ENCODE results near the gene JAG1. TPM values are rescaled to one million over a fixed set of nuclear protein-coding genes. Genes with fewer than 3 reads are reported as not detected.

JAG1 gene
- total RNA-seq, 2 experiments from 2014 or later: 0.32 to 0.67 TPM

DNA sequence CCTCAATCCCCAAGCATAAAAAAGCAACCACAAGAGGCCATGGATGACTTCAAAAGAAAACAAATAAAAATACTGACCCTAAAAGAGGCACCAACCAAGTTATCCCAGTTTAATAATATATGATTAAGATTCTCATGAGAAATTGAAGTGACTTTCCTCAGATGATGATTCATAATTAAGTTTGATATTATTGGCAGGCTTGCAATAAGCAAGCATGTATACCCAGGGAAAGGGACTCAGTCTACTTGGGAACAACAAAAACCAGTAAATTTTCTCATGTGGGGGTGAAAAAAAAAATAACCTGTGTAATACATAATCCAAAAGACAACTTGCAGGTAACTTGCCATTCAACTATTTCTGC is 19.6 kb downstream of the JAG1 start:
- intact Hi-C loops (cut with micrococcal nuclease; ENCODE audit: unreplicated experiment): no loop called here
- H3K4me3 ChIP-seq (ENCODE audit: low read depth, low read length, poor library complexity, severe bottlenecking): no peak overlapping the region

GRCh38 chr20:10653599-10654249 is 20.1 kb downstream of the JAG1 start:
- H2AFZ ChIP-seq (ENCODE audit: low read length): no peak overlapping the region
- ChIA-PET POLR2A (no interaction called here), CTCF (ENCODE audit: unreplicated experiment) (no interaction called here)
- H3K4me2 ChIP-seq (ENCODE audit: low read length): no peak overlapping the region
- no TSS peak for BruUV-seq (replicated peaks)
- H3K4me3 ChIP-seq (ENCODE audit: low read depth, low read length, poor library complexity, severe bottlenecking): no peak overlapping the region
- no peaks in the 10 kb centered on the region for H3K36me3 ChIP-seq (ENCODE audit: insufficient read depth, low read length)
- H3K27ac ChIP-seq (ENCODE audit: low read depth, low read length, poor library complexity, severe bottlenecking): no peak overlapping the region
- H4K20me1 ChIP-seq (ENCODE audit: insufficient read depth, low read length): no peaks in the 10 kb centered on the region
- no peak for DNase-seq (ENCODE audit: low spot score)
- H3K4me1 ChIP-seq (ENCODE audit: insufficient read depth, low read length, poor library complexity, severe bottlenecking): no peaks in the 10 kb centered on the region
- H3K79me2 ChIP-seq (ENCODE audit: insufficient read depth, low read depth, low read length): no peaks in the 10 kb centered on the region
- intact Hi-C loops (cut with micrococcal nuclease; ENCODE audit: unreplicated experiment): no loop called here
- H3K9me3 ChIP-seq (ENCODE audit: low read length): no peaks in the 10 kb centered on the region
- H3K9me2 ChIP-seq (ENCODE audit: insufficient read depth, low read length): no peaks in the 10 kb centered on the region
- TF ChIP-seq CTCF (conservative IDR thresholded peaks at IDR 0.05; ENCODE audit: low read length) (no peak), EZH2phosphoT487 (IDR thresholded peaks at IDR 0.05; ENCODE audit: borderline replicate concordance, low read depth, low read length) (no peak)

More for the DNA sequence above, 19.6 kb downstream of the JAG1 start:
- H3K9me3 ChIP-seq (ENCODE audit: low read length): no peaks in the 10 kb centered on the region
- no peak overlapping the region for H2AFZ ChIP-seq (ENCODE audit: low read length)
- H3K4me1 ChIP-seq (ENCODE audit: insufficient read depth, low read length, poor library complexity, severe bottlenecking): no peaks in the 10 kb centered on the region
- no peaks in the 10 kb centered on the region for H3K36me3 ChIP-seq (ENCODE audit: insufficient read depth, low read length)
- no peak for DNase-seq (ENCODE audit: low spot score)
- TF ChIP-seq CTCF (conservative IDR thresholded peaks at IDR 0.05; ENCODE audit: low read length): no peak
- TF ChIP-seq EZH2phosphoT487 (IDR thresholded peaks at IDR 0.05; ENCODE audit: borderline replicate concordance, low read depth, low read length): no peak
- CTCF ChIA-PET (ENCODE audit: unreplicated experiment): no interaction called here
- POLR2A ChIA-PET: no interaction called here
- no peaks in the 10 kb centered on the region for H3K9me2 ChIP-seq (ENCODE audit: insufficient read depth, low read length)
- H3K79me2 ChIP-seq (ENCODE audit: insufficient read depth, low read depth, low read length): no peaks in the 10 kb centered on the region
- BruUV-seq (replicated peaks): no TSS peak
- H4K20me1 ChIP-seq (ENCODE audit: insufficient read depth, low read length): no peaks in the 10 kb centered on the region
- no peak overlapping the region for H3K27ac ChIP-seq (ENCODE audit: low read depth, low read length, poor library complexity, severe bottlenecking)
- no peak overlapping the region for H3K4me2 ChIP-seq (ENCODE audit: low read length)

DNA sequence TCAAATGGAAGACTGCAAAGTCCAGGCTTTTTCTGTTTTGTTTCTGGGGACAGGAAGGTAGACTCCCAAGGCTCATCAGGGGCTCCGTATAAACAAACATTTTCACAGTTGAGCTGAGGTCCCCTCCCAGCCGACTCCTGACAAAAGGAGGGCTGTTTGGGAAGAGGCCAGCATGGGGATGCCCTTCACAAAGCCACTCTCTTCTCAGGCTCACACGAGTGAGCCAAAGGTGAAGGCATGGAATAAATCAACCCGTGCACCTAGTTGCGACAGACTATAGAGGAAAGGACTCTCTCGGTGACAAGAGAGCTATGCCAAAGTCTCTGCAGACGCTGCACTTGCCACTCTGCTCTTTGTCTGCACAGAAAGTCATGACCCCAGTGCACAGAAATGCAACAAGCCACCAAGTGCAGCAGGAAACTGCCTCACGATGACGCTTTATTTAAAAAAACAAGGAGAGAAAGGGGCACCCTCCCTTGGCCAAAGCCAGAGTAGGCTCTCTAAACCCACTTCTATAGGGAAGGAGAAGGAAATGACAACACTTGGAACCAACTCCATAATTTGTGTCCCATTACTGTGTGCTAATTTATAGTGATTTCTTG is 21.0 kb downstream of the JAG1 start:
- Histone ChIP-seq H3K4me3 (ENCODE audit: low read depth, low read length, poor library complexity, severe bottlenecking) (no peak overlapping the region), H3K4me1 (ENCODE audit: insufficient read depth, low read length, poor library complexity, severe bottlenecking) (no peaks in the 10 kb centered on the region), H2AFZ (ENCODE audit: low read length) (no peak overlapping the region), H3K27ac (ENCODE audit: low read depth, low read length, poor library complexity, severe bottlenecking) (no peak overlapping the region), H3K4me2 (ENCODE audit: low read length) (no peak overlapping the region), H3K9me2 (ENCODE audit: insufficient read depth, low read length) (no peaks in the 10 kb centered on the region), H4K20me1 (ENCODE audit: insufficient read depth, low read length) (no peaks in the 10 kb centered on the region), H3K36me3 (ENCODE audit: insufficient read depth, low read length) (no peaks in the 10 kb centered on the region), H3K79me2 (ENCODE audit: insufficient read depth, low read depth, low read length) (no peaks in the 10 kb centered on the region), H3K9me3 (ENCODE audit: low read length) (no peaks in the 10 kb centered on the region)
- intact Hi-C loops (cut with micrococcal nuclease; ENCODE audit: unreplicated experiment): no loop called here
- ChIA-PET POLR2A (no interaction called here), CTCF (ENCODE audit: unreplicated experiment) (no interaction called here)
- TF ChIP-seq EZH2phosphoT487 (IDR thresholded peaks at IDR 0.05; ENCODE audit: borderline replicate concordance, low read depth, low read length): no peak
- no peak for TF ChIP-seq CTCF (conservative IDR thresholded peaks at IDR 0.05; ENCODE audit: low read length)
- DNase-seq (ENCODE audit: low spot score): no peak
- BruUV-seq (replicated peaks): no TSS peak

Measured in OCI-LY7 (cell line).